T-helper 2 cell treated with Interferon-gamma antibody and Interleukin-4, amounts not matched to agents 100 ng/mL and 5 ng/mL, for 36 hours (primary cell): ENCODE results near the gene EEPD1. TPM values are rescaled to one million over a fixed set of nuclear protein-coding genes. Genes with fewer than 3 reads are reported as not detected.

Experiments
- intact Hi-C: fragments of 100-400 bp; cut with micrococcal nuclease; formaldehyde crosslinking; loops from one replicate; pipeline ENCODE4 v1.15.1; 2023
- total RNA-seq: library from RNA; stranded (reverse); gene quantifications from 2 replicates; pipeline ENCODE4 v1.2.3, GENCODE V29; 2022

EEPD1 gene
- total RNA-seq, 1 donor from 2014 or later = 11.5 TPM

DNA sequence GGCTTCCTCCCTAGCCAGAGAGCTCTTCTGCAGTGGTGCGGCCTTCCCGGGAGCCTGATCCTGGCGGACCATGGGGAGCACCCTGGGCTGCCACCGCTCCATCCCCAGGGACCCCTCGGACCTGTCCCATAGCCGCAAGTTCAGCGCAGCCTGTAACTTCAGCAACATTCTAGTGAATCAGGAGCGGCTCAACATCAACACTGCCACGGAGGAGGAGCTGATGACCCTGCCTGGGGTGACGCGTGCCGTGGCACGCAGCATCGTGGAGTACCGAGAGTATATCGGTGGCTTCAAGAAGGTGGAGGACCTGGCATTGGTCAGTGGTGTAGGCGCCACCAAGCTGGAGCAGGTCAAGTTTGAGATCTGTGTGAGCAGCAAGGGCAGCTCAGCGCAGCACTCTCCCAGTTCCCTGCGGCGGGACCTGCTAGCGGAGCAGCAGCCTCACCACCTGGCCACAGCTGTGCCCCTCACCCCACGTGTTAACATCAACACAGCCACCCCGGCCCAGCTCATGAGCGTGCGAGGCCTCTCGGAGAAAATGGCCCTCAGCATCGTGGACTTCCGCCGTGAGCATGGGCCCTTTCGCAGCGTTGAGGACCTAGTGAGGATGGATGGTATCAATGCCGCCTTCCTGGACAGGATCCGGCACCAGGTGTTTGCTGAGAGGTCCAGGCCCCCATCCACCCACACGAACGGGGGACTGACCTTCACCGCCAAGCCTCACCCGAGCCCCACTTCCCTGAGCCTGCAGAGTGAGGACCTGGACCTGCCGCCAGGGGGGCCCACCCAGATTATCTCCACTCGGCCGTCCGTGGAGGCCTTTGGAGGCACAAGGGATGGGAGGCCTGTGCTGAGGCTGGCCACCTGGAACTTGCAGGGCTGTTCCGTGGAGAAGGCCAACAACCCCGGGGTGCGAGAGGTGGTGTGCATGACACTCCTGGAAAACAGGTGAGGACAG is 1.5 kb downstream of the EEPD1 start:
- intact Hi-C loops = no loop called here

DNA sequence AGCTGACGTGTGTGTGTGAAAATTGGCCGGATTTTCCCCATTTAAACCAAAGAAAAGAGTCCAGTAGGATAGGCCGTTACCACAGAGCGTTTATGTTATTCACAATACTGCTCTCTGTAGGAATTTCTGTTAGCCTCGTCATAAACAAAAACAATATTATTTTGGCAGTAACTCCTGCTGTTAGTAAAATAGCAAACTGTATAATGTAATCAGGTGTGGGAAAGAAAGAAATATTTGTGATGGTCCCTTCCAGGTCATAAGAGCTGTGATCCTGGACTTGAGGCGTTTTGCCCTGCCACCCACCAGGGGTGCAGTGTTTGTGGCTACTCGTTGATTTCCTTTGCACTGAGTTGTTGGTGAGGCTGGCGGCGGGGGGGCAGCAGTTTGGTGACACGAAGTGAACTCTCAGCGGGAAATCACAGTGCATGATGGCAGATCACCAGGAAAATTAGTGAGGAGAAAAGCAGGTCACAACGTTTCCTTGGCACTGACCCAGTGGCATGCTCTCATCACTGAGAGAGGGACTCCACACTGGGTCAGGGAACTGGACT is 2.8 kb downstream of the EEPD1 start:
- intact Hi-C loops = no loop called here

DNA sequence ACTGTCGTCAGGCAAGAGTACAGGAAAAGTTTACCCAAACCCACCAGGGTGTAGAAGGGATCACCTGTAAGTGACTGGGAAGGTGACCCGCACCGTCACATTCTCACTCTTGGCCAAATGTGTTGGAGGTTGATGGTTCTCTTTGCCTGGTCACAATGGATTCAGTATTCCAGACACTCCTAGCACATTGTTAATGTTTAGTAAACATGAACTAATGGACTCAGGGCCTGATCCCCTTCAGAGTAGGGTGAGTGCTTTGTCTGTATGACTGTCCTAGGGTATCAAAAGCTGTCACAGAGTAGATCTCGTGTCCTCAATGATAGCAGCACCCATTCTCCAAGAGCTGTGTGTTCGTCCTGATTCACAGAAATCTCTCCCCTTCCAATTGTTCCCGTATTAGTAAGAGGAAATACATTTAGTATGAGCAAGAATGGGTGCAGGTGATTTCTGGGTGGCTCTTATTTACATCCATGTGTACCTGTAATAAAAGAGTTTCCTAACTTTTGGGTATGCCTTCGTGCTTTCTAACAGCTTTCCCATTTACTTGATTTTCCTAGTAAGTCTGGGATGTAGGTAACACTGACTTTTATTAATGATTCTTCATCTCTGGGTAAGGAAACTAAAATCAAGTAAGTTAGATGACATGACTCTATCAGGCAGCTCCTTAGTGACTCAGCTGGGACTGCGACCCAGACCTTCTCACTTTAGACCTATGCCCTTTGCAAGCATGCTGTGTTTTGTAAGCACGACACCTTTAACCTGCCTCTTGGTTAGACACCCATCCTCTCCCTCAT is 4.7 kb downstream of the EEPD1 start:
- intact Hi-C loops = no loop called here

DNA sequence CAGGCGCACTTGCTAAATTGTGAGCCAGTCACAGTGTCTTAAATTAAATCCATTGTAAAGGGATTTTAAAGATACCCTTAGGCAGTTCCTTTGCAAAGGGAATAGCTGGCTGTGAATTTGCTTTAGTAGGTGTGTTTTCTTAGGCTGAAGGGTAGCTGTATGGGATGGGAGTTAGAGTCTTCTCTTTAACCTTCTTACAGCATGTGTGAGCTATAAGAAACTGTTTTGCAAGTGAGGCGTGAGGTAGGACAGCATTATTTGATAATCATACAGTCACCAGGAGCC is 5.2 kb downstream of the EEPD1 start:
- intact Hi-C loops = no loop called here

DNA sequence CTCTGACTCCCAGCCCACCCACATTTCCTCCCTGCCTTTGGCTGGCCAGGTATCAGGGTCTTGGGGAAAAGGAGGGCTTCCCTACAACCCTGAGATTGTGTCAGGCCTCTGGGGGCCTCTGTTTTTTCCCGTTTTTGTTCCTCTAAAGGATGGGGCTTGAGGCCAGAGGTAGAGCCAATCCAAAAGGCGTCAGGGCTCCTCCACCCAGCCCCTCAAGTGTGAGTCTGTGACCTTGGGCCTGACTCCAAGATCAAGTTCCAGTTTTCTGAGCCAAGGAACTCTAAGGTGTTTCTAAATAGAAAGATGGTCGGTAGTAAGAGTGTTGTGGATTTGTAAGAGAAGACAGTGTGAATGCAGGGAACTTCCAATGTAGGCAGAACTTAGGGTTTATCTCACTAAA is 6.6 kb downstream of the EEPD1 start:
- intact Hi-C loops = no loop called here

DNA sequence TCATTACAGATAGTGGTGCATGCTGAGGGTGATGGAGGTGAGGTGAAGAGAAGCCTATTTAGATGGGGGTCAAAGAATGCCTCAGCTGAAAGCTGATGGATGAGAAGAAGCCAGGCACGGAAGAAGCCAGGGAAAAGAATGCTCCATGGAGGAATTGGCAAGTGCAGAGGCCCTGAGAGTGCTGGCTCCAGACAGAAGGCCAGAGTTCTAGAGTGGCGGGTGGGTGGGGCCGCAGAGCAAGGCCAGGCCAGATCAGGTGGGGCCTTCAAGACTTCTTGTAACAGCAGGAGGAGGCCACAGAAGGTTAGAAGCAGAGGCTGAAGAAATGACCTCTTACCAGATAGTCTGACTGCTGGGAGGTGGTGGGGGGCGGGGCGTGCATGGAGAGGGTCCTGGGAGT is 7.3 kb downstream of the EEPD1 start:
- intact Hi-C loops = no loop called here

DNA sequence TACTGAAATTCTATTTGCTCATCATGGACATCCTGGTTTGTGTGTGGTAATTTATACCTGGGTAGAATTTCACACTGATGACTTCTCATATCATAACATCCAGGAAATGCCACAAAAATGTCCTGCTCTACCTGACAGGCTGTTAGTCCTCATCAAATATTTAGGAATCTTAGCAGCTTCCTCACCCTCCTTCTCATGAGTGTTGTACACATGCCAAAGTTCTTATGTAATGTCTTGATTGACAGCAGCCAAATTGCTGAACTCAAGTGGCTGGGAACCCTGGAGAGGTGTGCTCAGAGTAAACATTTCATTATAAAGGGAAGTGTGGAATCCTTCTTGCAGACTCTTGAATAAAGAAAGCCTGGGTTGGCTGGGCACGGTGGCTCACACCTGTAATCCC is 8.9 kb downstream of the EEPD1 start:
- intact Hi-C loops = no loop called here

DNA sequence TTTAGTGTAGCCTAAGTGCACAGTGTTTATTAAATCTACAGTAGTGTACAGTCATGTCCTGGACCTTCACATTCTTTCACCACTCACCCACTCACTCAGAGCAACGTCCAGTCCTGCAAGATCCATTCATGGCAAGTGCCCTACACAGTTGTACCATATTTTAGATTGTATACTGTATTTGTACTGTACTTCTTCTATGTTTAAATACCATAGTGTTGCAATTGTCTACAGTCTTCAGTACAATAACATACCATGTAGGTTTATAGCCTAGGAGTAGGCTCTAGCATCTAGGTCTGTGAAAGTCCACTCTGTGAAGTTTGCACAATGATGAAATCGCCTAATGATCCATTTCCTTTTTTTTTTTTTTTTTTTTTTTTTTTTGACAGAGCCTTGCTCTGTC is 12.0 kb downstream of the EEPD1 start:
- intact Hi-C loops = no loop called here

DNA sequence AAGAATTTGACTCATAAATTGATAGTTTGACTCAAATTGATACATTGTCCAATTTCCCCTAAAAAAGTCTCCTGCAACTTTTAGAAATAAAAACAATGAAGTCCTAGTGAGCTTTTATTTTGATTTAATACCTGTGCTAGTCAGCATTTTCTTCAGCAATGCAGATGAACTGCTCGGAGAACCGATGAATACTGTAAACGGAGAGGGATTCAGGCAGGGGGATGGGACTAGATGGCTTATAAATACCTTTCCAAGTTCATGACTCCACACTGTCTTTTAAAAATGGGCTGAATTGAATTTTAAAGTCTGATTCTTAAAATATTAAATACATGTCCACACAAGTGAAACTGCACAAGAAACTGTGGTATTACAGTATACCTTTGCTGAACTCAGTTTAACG is 12.7 kb downstream of the EEPD1 start:
- intact Hi-C loops = no loop called here

DNA sequence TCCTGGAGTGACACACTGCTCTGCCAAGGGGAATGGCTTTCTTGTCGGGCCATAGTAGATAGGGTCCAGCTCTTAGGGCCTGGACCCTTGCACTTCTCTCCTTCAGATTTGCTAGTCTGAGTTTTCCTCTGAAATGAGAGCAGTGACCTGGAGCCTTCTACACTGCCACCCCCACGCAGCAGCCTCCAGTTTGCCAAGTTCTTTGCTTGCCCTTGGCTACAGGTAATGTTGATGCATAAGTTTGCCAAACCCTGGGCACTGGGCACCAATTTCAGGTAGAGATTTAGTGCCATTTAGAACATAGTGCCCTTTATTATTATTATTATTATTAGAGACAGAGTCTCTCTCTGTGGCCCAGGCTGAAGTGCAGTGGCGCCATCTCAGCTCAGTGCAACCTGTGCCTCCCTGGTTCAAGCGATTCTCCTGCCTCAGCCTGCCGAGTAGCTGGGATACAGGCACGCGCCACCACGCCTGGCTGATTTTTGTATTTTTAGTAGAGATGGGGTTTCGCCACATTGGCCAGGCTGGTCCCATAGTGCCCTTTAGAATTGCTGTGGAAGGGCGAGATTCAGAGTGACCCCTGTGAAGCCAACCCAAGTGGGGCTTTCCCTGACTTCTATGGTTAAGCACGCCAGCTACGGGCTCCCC is 14.5 kb downstream of the EEPD1 start:
- intact Hi-C loops = no loop called here

DNA sequence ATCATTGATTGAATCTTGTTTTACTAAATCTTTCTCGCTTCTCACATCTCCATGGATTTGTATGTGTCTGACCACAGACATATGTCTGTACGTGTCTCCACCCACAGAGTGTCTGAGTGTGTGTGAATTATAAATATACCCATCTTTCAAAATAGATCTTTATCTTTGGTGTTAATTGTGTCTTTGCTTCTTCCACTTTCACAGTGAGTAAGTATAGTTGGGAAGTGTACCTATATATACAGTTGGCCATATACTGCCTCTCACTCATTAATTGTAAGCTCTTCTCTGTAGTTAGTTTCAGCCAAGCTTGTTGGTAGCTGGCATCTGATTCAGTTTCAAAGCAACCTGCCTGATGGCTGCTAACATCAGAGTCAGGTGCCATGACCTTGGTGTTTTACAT is 18.4 kb downstream of the EEPD1 start:
- intact Hi-C loops = no loop called here

DNA sequence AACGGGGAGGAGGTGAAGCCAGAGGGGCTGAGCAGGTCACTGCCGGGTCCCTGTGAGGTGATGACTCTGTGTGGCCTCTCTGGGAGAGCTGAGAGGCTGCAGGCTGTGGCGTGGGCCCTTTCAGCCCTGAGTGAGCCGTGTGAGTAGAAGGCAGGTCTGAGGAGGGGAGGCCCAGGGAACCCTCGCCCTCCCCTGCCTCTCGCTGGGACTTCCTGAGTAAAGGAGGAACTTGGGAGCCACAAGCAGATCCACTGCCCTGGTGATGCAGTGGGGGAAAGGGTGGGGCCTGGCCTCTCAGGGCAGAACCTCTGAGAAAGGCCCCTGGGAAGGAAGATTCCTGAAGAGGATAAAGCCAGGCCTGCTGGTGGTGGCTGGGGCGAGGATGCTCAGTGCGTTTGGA is 22.8 kb downstream of the EEPD1 start:
- intact Hi-C loops = no loop called here

DNA sequence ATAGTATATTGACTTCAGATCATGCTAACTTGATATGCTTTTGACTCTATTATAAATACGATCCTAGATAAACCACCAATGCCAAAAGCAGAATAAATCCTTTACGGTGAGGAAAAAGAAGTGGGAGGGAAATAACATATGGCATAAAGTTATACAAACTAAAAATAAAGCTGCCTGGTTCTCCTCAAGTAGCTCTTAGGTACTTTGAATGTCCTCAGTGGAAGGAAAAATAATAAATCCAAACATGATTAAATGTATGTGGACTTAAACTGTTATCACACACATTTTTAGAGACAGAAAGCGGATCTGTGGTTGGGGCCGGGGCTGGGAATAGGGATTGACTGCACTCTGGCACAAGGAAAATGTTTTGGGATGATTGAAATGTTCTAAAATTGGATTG is 23.6 kb downstream of the EEPD1 start:
- intact Hi-C loops = no loop called here

DNA sequence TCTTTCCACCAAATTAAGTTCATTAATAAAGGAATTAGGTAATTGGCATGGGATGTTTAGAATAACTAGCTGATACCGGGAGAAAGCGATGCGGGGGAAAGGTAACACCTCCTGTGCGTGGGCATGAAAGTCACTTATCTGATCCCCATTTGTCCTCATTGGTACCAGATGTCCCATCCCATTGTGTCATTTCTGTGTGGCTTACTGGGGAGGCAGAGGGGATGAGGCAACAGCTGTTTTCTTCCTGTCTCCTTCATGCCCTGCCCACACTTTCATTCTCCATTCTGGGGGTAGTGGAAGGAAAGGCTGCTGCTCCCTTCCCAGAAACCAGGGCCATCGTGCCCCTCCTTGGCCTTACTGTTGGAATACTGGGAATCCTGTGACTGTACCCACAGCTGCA is 27.1 kb downstream of the EEPD1 start:
- intact Hi-C loops = no loop called here

DNA sequence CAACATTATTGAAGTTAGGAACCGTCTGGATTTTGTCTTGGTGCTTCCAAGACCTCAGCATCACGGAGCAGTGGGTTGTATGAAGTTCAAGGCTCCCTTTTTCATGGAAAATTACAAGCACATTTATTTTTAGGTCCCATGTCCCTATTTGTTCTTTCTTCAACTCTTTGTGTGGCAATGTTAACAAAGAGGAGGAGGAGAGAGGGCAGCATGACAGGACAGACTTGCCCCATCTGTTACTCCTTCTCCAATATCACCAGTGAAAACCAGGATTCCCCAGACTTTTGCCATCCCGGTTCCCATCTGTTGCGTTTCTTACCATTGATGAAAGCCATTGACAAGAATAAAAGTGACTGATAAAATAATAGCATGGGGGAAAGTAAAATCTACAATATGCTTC is 28.6 kb downstream of the EEPD1 start:
- intact Hi-C loops = no loop called here

DNA sequence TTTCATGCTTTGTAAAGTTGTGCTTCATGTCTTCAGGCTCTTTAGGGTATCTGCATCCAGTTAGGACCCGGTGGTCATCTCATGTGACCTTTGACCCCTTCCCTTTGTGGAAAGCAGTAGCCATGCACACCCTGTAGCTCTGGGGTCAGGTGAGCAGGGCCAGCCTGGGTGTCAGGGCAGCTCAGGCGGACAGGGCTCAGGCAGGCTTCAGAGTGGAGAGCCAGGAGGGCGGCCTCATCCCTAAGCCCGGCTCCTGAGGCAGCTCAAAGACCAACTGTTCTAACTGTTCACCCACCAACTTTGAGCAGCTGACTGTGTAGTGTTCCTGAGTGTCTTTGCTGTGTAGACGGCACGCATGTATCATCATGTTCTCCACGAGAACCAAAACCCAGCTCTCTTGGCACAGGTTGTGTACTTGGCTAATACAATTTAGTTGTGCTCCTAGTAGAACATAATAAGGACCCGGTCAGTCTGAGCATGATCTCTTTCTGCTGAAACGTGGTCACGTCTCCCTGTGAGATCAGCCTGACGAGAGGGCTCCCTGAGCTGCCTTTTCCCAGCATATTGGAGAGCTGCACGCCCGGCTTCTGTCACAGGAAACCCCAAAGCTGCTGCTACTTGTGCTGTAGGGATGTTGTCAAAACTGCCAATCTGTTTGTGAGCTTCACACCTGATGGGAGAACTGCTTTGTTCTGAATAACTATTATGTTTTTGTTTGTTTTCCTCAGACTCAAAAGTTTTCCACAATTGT is 30.0 kb downstream of the EEPD1 start:
- intact Hi-C loops = no loop called here

DNA sequence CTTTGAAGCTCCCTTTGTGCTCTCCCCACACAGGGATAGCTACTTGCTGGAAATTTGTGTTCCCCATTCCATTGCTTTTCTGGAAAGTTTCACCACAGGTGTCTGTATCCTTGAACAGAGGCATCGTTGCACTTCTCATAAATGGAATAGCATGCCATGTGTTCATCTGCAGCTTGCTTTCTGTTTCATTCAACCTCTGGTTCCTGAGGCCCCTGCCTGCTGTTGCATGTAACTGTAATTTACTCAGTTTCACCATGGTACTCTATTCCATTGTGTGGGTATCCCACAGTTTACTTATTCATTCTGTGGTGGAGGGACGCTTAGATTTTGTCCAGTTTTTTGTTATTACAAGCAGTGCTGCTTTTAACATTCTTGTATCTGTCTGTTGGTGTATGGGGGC is 32.0 kb downstream of the EEPD1 start:
- intact Hi-C loops = no loop called here

DNA sequence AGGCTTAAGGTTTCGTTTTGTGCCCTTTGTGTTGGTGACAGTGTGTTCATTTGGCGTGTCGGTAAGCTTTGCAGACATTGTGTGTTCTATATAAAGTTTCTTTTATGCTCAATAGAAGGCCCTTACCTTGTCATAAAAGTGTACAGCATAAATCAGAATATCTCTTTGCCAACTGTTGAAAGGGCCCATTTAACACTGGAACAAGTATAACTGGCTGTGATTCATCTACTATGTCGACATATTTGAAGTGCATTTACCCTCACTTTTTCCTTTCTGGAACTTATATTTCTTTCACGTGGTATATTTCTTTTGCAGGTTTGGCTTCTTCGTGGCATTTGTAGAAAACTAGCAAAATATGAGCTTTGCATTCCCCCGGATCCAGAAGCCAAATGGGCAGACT is 32.7 kb downstream of the EEPD1 start:
- intact Hi-C loops = no loop called here

DNA sequence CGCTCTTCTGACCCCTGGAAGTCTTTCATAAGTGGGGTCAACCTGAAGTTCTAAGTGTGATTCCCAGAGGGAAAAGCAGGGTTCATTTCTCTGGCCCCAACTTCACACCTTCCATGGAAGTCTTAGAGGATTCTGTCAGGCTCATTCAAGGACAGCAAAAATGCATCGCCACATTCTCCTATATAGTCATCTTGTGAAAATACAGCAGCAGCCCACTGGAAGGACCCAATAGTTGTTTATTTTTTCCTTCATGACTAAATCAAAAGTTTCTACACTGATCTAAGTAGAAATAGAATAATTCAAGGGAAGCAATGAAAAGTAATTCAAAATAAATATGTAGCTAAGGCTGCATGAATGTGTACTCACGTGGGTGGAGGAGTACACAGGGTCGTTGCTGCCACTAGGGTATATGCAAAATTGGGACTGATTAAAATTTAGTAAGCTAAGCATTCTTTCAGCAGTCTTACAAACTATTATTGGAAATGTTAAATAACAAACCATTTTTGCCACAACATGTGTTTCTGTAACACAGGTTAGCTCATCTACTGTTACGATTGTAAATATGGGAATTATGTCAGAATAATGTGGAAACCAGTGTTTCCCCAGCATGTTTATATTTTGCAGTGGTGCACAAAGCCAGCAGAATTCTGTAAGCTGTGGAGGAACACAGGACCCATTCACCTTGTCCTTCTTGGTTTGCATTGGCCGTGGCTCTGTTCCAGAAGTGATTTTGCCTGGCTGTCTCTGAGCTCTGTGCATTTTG is 33.5 kb downstream of the EEPD1 start:
- intact Hi-C loops = no loop called here

DNA sequence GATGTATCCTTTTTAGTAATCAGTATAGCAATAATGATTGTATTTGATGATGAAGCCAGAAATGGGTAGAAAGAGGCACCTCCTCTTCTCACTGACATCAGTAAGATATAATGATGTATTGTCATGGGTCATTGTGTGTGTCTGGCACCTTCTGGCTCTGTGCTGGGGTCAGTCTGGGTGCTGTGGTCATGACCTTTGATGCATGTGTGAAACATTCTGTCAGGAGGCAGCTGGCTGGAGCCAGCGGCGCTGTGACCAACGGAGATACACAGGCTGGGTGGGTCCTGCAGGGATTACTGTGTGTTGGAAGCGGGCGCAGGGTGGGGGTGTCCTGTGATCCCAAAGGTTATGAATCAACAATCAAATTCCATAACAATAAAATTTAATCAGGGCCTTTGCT is 35.2 kb downstream of the EEPD1 start:
- intact Hi-C loops = no loop called here

DNA sequence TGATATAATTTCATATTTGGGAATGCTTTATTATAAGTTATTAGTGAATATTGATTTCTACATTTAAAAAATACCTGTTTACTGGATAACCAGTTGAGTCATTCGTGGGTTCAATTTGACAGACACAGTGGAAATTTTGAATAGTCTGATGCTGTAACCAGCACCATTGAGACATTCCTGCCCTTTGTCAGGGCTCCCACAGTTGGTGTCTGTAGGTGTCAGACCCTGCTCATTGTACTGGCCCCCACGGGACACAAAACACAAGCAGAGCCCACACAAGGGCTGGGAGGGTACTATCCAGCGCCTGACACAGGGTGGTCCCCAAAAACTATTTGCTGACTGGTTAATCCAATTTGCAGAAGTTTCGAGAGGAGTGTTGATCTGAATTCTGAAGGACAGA is 35.9 kb downstream of the EEPD1 start:
- intact Hi-C loops = no loop called here
